ENCODE data around the gene RTF1.

Gene RTF1

GRCh38 chr15:41482110-41482877, 65.4 kb downstream of the RTF1 start:
- no peak overlapping the region for H3K9ac ChIP-seq (ENCODE audit: low read length)
- H3K4me3 ChIP-seq (ENCODE audit: low read length) = no peak overlapping the region
- H3K27me3 ChIP-seq (ENCODE audit: control insufficient read depth, insufficient read depth, low read length) = no peaks in the 10 kb centered on the region
- peaks cover 17% of the 10 kb centered on the region for H3K36me3 ChIP-seq (ENCODE audit: control insufficient read depth, insufficient read depth, low read length)
- no peaks in the 10 kb centered on the region for H3K4me1 ChIP-seq (ENCODE audit: control insufficient read depth, insufficient read depth, low read length)
- H3K27ac ChIP-seq (ENCODE audit: low read depth, low read length) = no peak overlapping the region

GRCh38 chr15:41483115-41483514, 66.2 kb downstream of the RTF1 start:
- Histone ChIP-seq H3K4me1 (ENCODE audit: control insufficient read depth, insufficient read depth, low read length) (no peaks in the 10 kb centered on the region), H3K9ac (ENCODE audit: low read length) (no peak overlapping the region), H3K27ac (ENCODE audit: low read depth, low read length) (no peak overlapping the region), H3K4me3 (ENCODE audit: low read length) (no peak overlapping the region), H3K36me3 (ENCODE audit: control insufficient read depth, insufficient read depth, low read length) (peaks cover 17% of the 10 kb centered on the region), H3K27me3 (ENCODE audit: control insufficient read depth, insufficient read depth, low read length) (peaks cover 5% of the 10 kb centered on the region)

- H3K27me3 ChIP-seq (ENCODE audit: control insufficient read depth, insufficient read depth, low read length) = peaks cover 6% of the 10 kb centered on the region
- H3K4me3 ChIP-seq (ENCODE audit: low read length) = no peak overlapping the region
- H3K36me3 ChIP-seq (ENCODE audit: control insufficient read depth, insufficient read depth, low read length) = peaks cover 15% of the 10 kb centered on the region
- H3K4me1 ChIP-seq (ENCODE audit: control insufficient read depth, insufficient read depth, low read length) = no peaks in the 10 kb centered on the region
- H3K27ac ChIP-seq (ENCODE audit: low read depth, low read length) = no peak overlapping the region
- H3K9ac ChIP-seq (ENCODE audit: low read length) = no peak overlapping the region
These were observed 66.6 kb downstream of the RTF1 start for GRCh38 chr15:41483519-41483918.

- Histone ChIP-seq H3K9ac (ENCODE audit: low read length) (no peak overlapping the region), H3K36me3 (ENCODE audit: control insufficient read depth, insufficient read depth, low read length) (peaks cover 3% of the 10 kb centered on the region), H3K4me1 (ENCODE audit: control insufficient read depth, insufficient read depth, low read length) (no peaks in the 10 kb centered on the region), H3K4me3 (ENCODE audit: low read length) (no peak overlapping the region), H3K27ac (ENCODE audit: low read depth, low read length) (no peak overlapping the region), H3K27me3 (ENCODE audit: control insufficient read depth, insufficient read depth, low read length) (peaks cover 6% of the 10 kb centered on the region)
These were observed 68.2 kb downstream of the RTF1 start for GRCh38 chr15:41484937-41485625.

GRCh38 chr15:41486286-41486685, 69.4 kb downstream of the RTF1 start:
- H3K4me1 ChIP-seq (ENCODE audit: control insufficient read depth, insufficient read depth, low read length) = no peaks in the 10 kb centered on the region
- H3K4me3 ChIP-seq (ENCODE audit: low read length) = no peak overlapping the region
- H3K9ac ChIP-seq (ENCODE audit: low read length) = no peak overlapping the region
- H3K27ac ChIP-seq (ENCODE audit: low read depth, low read length) = no peak overlapping the region
- peaks cover 6% of the 10 kb centered on the region for H3K27me3 ChIP-seq (ENCODE audit: control insufficient read depth, insufficient read depth, low read length)
- H3K36me3 ChIP-seq (ENCODE audit: control insufficient read depth, insufficient read depth, low read length) = no peaks in the 10 kb centered on the region

- Histone ChIP-seq H3K36me3 (ENCODE audit: control insufficient read depth, insufficient read depth, low read length) (no peaks in the 10 kb centered on the region), H3K27ac (ENCODE audit: low read depth, low read length) (no peak overlapping the region), H3K4me1 (ENCODE audit: control insufficient read depth, insufficient read depth, low read length) (peaks cover under 1% of the 10 kb centered on the region), H3K4me3 (ENCODE audit: low read length) (no peak overlapping the region), H3K27me3 (ENCODE audit: control insufficient read depth, insufficient read depth, low read length) (peaks cover 6% of the 10 kb centered on the region), H3K9ac (ENCODE audit: low read length) (no peak overlapping the region)
These were observed 70.5 kb downstream of the RTF1 start for GRCh38 chr15:41487381-41487780.

- Histone ChIP-seq H3K27ac (ENCODE audit: low read depth, low read length) (no peak overlapping the region), H3K27me3 (ENCODE audit: control insufficient read depth, insufficient read depth, low read length) (peaks cover 9% of the 10 kb centered on the region), H3K9ac (ENCODE audit: low read length) (no peak overlapping the region), H3K4me3 (ENCODE audit: low read length) (no peak overlapping the region), H3K4me1 (ENCODE audit: control insufficient read depth, insufficient read depth, low read length) (peaks cover 5% of the 10 kb centered on the region), H3K36me3 (ENCODE audit: control insufficient read depth, insufficient read depth, low read length) (no peaks in the 10 kb centered on the region)
These were observed 70.9 kb downstream of the RTF1 start for GRCh38 chr15:41487802-41488201.

- Histone ChIP-seq H3K36me3 (ENCODE audit: control insufficient read depth, insufficient read depth, low read length) (no peaks in the 10 kb centered on the region), H3K4me3 (ENCODE audit: low read length) (no peak overlapping the region), H3K27ac (ENCODE audit: low read depth, low read length) (no peak overlapping the region), H3K27me3 (ENCODE audit: control insufficient read depth, insufficient read depth, low read length) (peaks cover 9% of the 10 kb centered on the region), H3K9ac (ENCODE audit: low read length) (no peak overlapping the region), H3K4me1 (ENCODE audit: control insufficient read depth, insufficient read depth, low read length) (peaks cover 6% of the 10 kb centered on the region)
These were observed 72.7 kb downstream of the RTF1 start for GRCh38 chr15:41489641-41490040.

- H3K27ac ChIP-seq (ENCODE audit: low read depth, low read length) = no peak overlapping the region
- H3K4me3 ChIP-seq (ENCODE audit: low read length) = no peak overlapping the region
- H3K36me3 ChIP-seq (ENCODE audit: control insufficient read depth, insufficient read depth, low read length) = no peaks in the 10 kb centered on the region
- no peak overlapping the region for H3K9ac ChIP-seq (ENCODE audit: low read length)
- peaks cover 9% of the 10 kb centered on the region for H3K27me3 ChIP-seq (ENCODE audit: control insufficient read depth, insufficient read depth, low read length)
- peaks cover 6% of the 10 kb centered on the region for H3K4me1 ChIP-seq (ENCODE audit: control insufficient read depth, insufficient read depth, low read length)
These were observed 73.5 kb downstream of the RTF1 start for GRCh38 chr15:41490355-41490754.

- H3K9ac ChIP-seq (ENCODE audit: low read length) = no peak overlapping the region
- no peak overlapping the region for H3K4me3 ChIP-seq (ENCODE audit: low read length)
- peaks cover 6% of the 10 kb centered on the region for H3K4me1 ChIP-seq (ENCODE audit: control insufficient read depth, insufficient read depth, low read length)
- H3K27me3 ChIP-seq (ENCODE audit: control insufficient read depth, insufficient read depth, low read length) = peaks cover 9% of the 10 kb centered on the region
- no peak overlapping the region for H3K27ac ChIP-seq (ENCODE audit: low read depth, low read length)
- no peaks in the 10 kb centered on the region for H3K36me3 ChIP-seq (ENCODE audit: control insufficient read depth, insufficient read depth, low read length)
These were observed 75.0 kb downstream of the RTF1 start for GRCh38 chr15:41491889-41492288.

GRCh38 chr15:41492597-41493204, 75.8 kb downstream of the RTF1 start:
- H3K36me3 ChIP-seq (ENCODE audit: control insufficient read depth, insufficient read depth, low read length) = no peaks in the 10 kb centered on the region
- peaks cover 6% of the 10 kb centered on the region for H3K4me1 ChIP-seq (ENCODE audit: control insufficient read depth, insufficient read depth, low read length)
- peak overlapping the region; percentile 16 for H3K9ac ChIP-seq (ENCODE audit: low read length)
- H3K4me3 ChIP-seq (ENCODE audit: low read length) = peak overlapping the region; percentile 80
- no peak overlapping the region for H3K27ac ChIP-seq (ENCODE audit: low read depth, low read length)
- H3K27me3 ChIP-seq (ENCODE audit: control insufficient read depth, insufficient read depth, low read length) = peaks cover 8% of the 10 kb centered on the region

GRCh38 chr15:41493205-41493901, 76.5 kb downstream of the RTF1 start, which contains the start of gene ITPKA:
Gene ITPKA (plus strand): TSS chr15:41493874. CDS start chr15:41493928, 54 bp downstream.
- Histone ChIP-seq H3K36me3 (ENCODE audit: control insufficient read depth, insufficient read depth, low read length) (no peaks in the 10 kb centered on the region), H3K27me3 (ENCODE audit: control insufficient read depth, insufficient read depth, low read length) (peaks cover 3% of the 10 kb centered on the region), H3K4me1 (ENCODE audit: control insufficient read depth, insufficient read depth, low read length) (peaks cover 6% of the 10 kb centered on the region), H3K4me3 (ENCODE audit: low read length) (peak within 1 kb of the TSS; percentile 80), H3K27ac (ENCODE audit: low read depth, low read length) (no peak within 1 kb of the TSS), H3K9ac (ENCODE audit: low read length) (peak within 1 kb of the TSS; percentile 16)
